HG02870 (cell line): ENCODE measurements around the gene TXNDC9.
A peak's percentile ranks its signal among the peaks of the same experiment; 100 is the strongest.
"Not testable (repeated sequence)": the region's sequence is repeated elsewhere in the genome, so short reads cannot be mapped to it uniquely, and the experiment has no call there.

ENCODE experiments used
- ATAC-seq: cut with Tn5 transposase; IDR thresholded peaks from one replicate; pipeline ENCODE4 v1.9.1; 2021; ENCODE audit warnings: mild to moderate bottlenecking, moderate library complexity; ENCODE audit not compliant: unreplicated experiment

The TXNDC9 gene

GRCh38 chr2:99336804-99337112, 625 bp upstream of the TXNDC9 start:
- ATAC-seq = peak; percentile 7

GRCh38 chr2:99325384-99325783, 10.7 kb downstream of the TXNDC9 start:
- no peak for ATAC-seq

- not testable (repeated sequence) for ATAC-seq
Measured at GRCh38 chr2:99317873-99318200, 18.3 kb downstream of the TXNDC9 start.

- no peak for ATAC-seq
Measured at GRCh38 chr2:99317161-99317872, 18.8 kb downstream of the TXNDC9 start.

- not testable (repeated sequence) for ATAC-seq
Measured at GRCh38 chr2:99301097-99301496, 35.0 kb downstream of the TXNDC9 start, which contains the start of gene LYG1. TSS of gene LYG1 (minus strand) at chr2:99301197. CDS start at chr2:99295670, 5,527 bp downstream.

GRCh38 chr2:99299580-99299979, 36.6 kb downstream of the TXNDC9 start:
- ATAC-seq = no peak

GRCh38 chr2:99297994-99298393, 38.1 kb downstream of the TXNDC9 start:
- no peak for ATAC-seq

GRCh38 chr2:99285526-99285925, 50.6 kb downstream of the TXNDC9 start:
- ATAC-seq = no peak

GRCh38 chr2:99279969-99280695, 56.0 kb downstream of the TXNDC9 start:
- ATAC-seq = no peak

- no peak for ATAC-seq
Measured at GRCh38 chr2:99278793-99279291, 57.3 kb downstream of the TXNDC9 start.

- not testable (repeated sequence) for ATAC-seq
Measured at GRCh38 chr2:99278195-99278765, 57.9 kb downstream of the TXNDC9 start.

- no peak for ATAC-seq
Measured at GRCh38 chr2:99275882-99276281, 60.3 kb downstream of the TXNDC9 start.
